T-helper 1 cell treated with Interleukin-12 subunit alpha and Interleukin-12 subunit beta and Interleukin-4 antibody, amounts not matched to agents 30 ng/mL and 1 ng/mL, for 36 hours (primary cell): ENCODE data around the gene UBE3C. TPM values are rescaled to one million over a fixed set of nuclear protein-coding genes. Genes with fewer than 3 reads are reported as not detected.
"Not testable (repeated sequence)": the region's sequence is repeated elsewhere in the genome, so short reads cannot be mapped to it uniquely, and the experiment has no call there.

ENCODE experiments used
- intact Hi-C: fragments of 100-400 bp; cut with micrococcal nuclease; formaldehyde crosslinking; loops from one replicate; pipeline ENCODE4 v1.15.1; 2024
- total RNA-seq: library from RNA; stranded (reverse); gene quantifications from 2 replicates; pipeline ENCODE4 v1.2.3, GENCODE V29; 2022

The UBE3C gene
- total RNA-seq: 63.8 and 70.2 TPM in 2 replicates

GRCh38 chr7:157138424-157139110, at the start of gene UBE3C:
TSS of gene UBE3C (plus strand) at chr7:157138926. CDS start at chr7:157139273, 347 bp downstream.
- intact Hi-C loops: loop anchor here (1.0 to 10.0 kb wide), 13 partner anchors 112 to 1933 kb away; partner anchors contain the start of genes DNAJB6, INSIG1, LMBR1 and NCAPG2

- intact Hi-C loops: no loop called here
These were observed 49.6 kb upstream of the UBE3C start for GRCh38 chr7:157089100-157089610.

DNA sequence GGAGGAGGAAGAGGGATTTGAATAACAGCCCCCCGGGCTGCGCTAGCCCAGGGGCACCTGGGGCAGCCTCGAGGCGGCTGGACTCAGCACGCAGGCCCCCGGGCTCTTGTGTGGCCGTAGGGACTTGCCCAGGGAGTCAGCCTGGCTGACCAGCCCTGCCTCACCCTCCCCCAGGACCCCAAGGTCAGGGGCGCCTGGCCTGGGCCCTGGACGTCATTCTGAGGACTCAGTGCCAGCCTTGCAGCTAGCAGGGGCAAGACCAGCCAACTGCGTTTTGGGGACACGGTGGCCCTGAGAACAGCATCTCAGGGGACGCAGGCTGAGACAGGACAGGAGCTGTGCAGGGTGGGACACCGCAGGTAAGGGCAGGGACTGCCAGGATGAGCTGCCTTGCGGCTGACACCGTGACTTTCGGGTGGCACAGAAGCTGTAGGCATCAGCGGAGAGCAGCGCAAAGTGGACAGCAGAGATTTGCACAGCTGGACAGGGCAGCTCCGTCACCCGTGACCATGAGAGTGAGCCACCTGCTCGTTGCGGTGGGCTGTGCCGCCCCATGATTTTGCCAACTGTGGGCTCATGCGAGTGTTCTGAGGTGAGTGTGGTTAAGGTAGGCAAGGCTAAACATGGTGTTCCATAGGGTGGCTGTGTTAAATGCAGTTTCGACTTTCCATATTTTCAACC, 48.1 kb upstream of the UBE3C start:
- intact Hi-C loops: no loop called here

GRCh38 chr7:157096286-157097055, 42.3 kb upstream of the UBE3C start:
- intact Hi-C loops: no loop called here

DNA sequence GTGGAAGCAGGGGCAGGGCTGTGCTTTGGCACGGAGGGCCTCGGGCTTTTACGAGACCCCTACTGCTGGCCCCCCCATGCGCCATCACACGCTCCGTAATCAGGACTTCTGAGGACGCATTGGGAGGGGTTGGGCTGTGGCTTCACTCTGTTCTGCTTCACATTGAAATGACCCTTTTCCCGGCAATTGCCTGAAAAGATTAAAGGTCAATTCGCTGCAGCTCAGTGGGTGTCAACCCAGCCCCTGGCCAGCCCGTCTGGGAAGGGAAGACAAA, 41.7 kb upstream of the UBE3C start:
- intact Hi-C loops: no loop called here

GRCh38 chr7:157097569-157097968, 41.2 kb upstream of the UBE3C start:
- intact Hi-C loops: no loop called here

- intact Hi-C loops: not testable (repeated sequence)
These were observed 38.7 kb upstream of the UBE3C start for GRCh38 chr7:157100005-157100404.

DNA sequence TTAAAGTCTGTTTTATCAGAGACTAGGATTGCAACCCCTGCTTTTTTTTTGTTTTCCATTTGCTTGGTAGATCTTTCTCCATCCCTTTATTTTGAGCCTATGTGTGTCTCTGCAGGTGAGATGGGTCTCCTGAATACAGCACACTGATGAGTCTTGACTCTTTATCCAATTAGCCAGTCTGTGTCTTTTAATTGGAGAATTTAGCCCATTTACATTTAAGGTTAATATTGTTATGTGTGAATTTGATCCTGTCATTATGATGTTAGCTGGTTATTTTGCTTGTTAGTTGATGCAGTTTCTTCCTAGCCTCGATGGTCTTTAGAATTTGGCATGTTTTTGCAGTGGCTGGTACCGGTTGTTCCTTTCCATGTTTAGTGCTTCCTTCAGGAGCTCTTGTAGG, 35.1 kb upstream of the UBE3C start:
- intact Hi-C loops: not testable (repeated sequence)

DNA sequence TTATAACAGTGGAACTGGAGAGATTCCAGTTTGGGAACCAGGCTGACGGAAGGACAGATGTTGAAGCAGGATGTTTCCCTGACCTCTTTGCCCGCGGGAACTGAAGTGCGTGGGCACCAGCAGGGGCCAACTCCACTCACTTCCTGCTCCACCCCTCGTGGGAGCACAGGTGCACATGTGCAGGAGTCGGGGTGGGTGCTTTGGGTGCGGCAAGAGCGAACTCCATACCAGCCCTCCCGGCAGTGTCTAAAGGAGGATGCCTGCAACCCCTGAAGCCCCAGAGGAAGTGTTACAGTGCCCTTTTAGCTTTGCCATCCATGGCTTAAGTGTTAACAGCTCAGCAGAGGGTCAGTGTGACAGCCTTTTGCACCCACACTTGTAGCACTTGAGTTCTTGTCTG, 27.4 kb upstream of the UBE3C start:
- intact Hi-C loops: no loop called here

DNA sequence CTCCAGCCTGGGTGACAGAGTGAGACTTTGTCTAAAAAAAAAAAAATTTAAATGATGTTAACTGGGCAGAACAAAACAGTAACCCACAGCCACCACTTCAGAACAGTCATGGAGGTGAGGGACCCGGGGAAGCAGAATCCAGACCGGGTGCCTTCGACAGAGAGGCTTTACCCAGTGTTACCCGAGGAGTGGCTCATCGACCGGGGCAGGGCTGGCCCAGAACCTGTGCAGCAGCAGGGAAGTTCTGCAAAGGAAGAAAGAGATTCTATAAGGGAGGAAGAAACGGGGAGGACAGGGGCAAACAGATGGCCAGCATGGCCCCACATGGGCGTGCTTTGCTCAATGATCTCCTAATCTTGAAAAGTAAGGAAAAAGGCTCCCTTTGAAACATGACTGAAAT, 26.0 kb upstream of the UBE3C start:
- intact Hi-C loops: no loop called here

- intact Hi-C loops: no loop called here
These were observed 25.1 kb upstream of the UBE3C start for GRCh38 chr7:157113607-157114006.

DNA sequence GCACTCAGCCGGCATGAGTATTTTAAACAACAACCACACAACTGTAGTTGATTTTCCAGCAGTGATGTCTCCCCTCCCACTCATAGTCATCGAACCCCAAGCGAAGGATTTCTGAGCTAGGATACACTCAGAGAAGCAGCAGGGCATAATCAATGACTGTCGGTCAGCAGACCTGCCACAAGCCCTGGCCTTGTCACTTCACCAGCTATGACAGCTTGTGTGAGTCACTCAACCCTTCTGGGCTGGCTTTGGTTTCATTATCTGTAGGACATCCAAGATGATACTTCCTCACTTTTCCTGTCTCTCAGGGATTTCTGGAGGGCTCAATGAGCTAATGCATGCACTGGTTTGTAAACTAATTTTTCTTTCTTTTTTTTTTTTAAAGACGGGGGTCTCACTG, 22.0 kb upstream of the UBE3C start:
- intact Hi-C loops: no loop called here

GRCh38 chr7:157117796-157118195, 20.9 kb upstream of the UBE3C start:
- intact Hi-C loops: no loop called here

DNA sequence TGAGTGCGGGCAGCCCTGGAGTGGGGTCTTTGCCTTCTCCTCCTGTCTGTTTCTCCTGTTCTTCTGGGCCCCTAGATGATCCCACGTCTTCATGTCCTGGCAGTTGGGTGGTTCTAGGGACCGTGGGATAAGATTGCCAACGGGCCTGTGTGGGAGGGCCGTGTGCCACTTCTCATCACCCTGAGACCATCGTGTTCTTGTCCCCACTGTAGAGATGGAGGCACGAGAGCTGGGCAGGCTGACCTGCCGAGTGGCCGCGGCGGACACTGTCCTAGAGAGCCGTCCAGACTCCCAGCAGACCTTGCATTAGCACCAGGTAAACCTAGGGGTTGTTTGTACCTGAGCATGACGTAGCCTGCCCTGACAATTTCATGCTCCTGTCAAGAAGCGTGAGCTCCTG, 18.5 kb upstream of the UBE3C start:
- intact Hi-C loops: no loop called here

DNA sequence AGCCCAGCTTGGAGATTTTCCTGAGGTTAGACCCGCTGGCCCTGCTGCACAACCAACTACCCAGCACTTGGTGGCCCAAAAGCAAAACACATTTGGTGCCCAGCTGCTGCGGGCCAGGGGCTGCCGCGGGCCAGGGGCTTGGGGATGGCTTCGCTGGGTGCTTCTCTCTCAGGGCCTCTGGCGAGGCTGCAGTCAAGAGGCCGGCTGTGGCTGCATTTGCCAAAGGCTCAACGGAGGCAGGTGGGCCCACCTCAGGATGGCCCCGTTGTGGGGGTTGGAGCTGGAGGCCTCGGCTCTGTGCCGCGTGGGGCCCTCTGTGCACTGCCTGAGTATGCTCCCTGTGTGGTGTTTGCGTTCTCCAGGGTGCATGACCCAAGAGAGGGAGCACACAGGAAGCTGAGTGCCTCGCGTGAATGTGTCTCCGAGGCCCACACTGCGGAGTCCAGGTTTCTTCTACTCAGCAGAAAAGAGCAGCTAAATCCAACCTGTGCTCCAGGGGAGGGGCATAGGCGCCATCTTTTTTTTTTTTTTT, 17.5 kb upstream of the UBE3C start:
- intact Hi-C loops: no loop called here

GRCh38 chr7:157122800-157123495, 15.8 kb upstream of the UBE3C start:
- intact Hi-C loops: no loop called here

DNA sequence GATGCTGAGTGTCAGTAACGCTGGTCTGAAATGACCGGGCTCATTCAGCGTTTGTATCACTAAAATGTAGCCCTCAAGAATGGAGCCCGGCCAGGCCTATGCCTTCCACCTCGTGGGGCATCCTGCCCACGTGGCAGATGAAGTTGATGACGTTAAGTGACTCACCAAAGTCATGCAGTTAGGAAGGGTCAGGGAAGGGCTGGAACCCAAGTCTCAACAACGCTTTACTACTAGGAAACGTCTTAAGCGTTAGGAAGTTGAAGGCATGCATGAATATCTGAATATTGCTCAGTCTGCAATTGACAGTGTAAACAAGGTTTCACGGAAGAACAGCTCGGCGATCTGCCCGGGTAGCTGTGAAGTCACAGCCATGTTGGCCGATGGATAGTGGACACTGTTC, 14.0 kb upstream of the UBE3C start:
- intact Hi-C loops: no loop called here

DNA sequence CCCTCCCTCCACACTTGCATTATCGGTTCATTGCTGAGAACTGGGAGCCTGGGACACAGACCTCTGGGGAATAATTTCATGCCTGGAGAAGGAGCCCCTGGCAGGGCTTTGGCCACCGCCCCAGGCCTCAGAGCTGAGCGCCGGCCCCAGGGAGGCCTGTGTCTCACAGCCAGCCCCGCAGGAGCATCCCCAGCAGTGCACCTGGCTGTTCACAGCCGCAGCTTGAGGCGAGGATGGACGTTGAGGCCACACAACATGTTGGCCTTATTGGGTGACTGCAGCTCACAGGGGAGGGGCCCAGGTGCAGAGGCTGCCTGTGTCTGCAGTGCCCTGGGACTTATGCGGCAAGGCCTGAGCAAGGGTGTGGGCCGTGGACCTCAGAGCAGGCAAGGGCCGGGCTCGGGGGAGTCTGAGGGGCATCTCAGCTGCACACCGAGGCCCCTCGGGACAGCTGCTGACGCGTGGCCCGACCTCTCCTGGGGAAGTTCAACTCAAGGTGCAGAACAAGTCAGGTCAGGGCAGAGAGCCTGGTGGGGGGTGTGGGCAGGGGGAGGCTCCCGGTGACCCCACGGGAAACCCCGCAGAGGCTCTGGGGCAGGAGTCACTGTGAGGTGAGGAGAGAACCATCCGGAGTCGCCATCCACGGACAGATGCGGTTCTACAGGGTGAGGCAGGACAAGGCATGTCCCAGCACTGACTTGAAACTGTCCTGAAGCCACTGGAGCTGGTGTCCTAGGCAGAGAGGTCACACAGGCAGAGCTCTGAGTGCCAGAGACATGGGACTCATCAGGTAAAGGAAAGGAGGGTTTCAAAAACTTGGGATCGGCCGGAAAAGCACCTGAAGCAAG, 13.1 kb upstream of the UBE3C start:
- intact Hi-C loops: no loop called here

DNA sequence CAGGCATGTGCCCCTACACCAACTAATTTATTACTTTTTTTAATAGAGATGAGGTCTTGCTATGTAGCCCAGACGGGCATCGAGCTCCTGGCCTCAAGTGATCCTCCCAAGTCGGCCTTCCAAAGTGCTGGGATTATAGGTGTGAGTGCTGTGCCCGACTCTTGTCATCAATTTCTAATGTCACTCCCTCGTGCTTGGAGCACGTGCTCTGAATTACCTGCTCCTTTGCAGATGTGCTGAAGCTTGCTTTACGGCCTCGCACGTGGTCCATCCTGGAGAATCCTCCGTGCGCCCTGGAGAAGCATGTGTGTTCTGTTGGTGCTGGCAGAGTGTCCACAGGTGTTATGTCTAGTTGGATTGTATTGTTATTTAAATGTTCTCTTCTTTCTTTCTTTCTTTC, 11.8 kb upstream of the UBE3C start:
- intact Hi-C loops: no loop called here

DNA sequence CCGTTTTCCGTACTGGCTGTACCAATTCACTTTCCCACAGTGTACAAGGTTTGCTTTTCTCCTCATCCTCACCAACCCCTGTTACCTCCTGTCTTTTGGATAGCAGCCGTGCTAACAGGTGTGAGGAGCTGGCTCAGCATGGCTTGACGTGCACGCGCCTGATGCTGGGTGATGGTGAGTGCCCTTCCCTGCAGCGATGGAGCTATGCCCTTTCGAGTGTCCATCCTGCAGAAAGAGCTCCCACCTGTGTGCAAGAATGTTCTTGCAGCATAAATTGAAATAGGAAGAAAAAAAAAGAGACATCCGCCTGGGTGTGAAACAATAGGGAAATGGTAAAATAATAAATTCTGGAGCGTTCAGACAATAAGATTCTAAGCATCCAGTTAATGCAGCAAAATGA, 9.5 kb upstream of the UBE3C start:
- intact Hi-C loops: no loop called here
